ENCODE results near the gene SH3GLB2. TPM values are rescaled to one million over a fixed set of nuclear protein-coding genes. Genes with fewer than 3 reads are reported as not detected.

Gene SH3GLB2
- total RNA-seq, 1 donor from 2014 or later = 113 TPM

GRCh38 chr9:129073404-129073803 lies 45.3 kb upstream of the SH3GLB2 start:
- Mint-ChIP-seq H3K27ac (ENCODE audit: unreplicated experiment) (no peak overlapping the region), H3K27me3 (ENCODE audit: unreplicated experiment) (no peaks in the 10 kb centered on the region), H3K36me3 (ENCODE audit: unreplicated experiment) (peaks cover 7% of the 10 kb centered on the region), H3K9me3 (ENCODE audit: unreplicated experiment) (no peaks in the 10 kb centered on the region), H3K4me1 (ENCODE audit: unreplicated experiment) (no peaks in the 10 kb centered on the region), H3K4me3 (ENCODE audit: unreplicated experiment) (no peak overlapping the region)
- no peak for DNase-seq (ENCODE audit: extremely low spot score, unreplicated experiment)
- no peak for TF ChIP-seq CTCF (IDR thresholded peaks at IDR 0.05)

DNA sequence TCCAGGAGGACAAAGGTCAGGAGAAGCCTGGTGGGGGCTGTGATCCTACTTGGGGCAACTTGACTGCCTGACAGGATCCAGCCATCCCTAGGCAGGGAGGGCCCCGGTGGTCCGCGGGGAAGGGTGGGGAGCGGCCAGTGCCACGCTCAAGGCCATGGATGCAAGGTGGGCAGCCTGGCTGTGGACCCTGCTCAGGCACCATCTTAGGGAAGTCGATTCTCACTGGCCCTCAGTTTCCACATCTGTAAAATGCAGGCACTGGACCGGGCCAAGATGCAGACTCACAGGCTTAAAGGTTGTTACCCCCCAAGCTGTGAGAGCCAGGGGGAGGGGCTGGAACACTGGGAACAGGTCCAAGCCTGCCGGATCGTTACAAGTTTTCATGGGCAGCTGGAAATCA lies 44.0 kb upstream of the SH3GLB2 start:
- no peak overlapping the region for H3K27ac Mint-ChIP-seq (ENCODE audit: unreplicated experiment)
- H3K4me1 Mint-ChIP-seq (ENCODE audit: unreplicated experiment) = no peaks in the 10 kb centered on the region
- no peak for DNase-seq (ENCODE audit: extremely low spot score, unreplicated experiment)
- H3K27me3 Mint-ChIP-seq (ENCODE audit: unreplicated experiment) = no peaks in the 10 kb centered on the region
- no peak for TF ChIP-seq CTCF (IDR thresholded peaks at IDR 0.05)
- H3K36me3 Mint-ChIP-seq (ENCODE audit: unreplicated experiment) = peaks cover 8% of the 10 kb centered on the region
- no peaks in the 10 kb centered on the region for H3K9me3 Mint-ChIP-seq (ENCODE audit: unreplicated experiment)
- H3K4me3 Mint-ChIP-seq (ENCODE audit: unreplicated experiment) = no peak overlapping the region

DNA sequence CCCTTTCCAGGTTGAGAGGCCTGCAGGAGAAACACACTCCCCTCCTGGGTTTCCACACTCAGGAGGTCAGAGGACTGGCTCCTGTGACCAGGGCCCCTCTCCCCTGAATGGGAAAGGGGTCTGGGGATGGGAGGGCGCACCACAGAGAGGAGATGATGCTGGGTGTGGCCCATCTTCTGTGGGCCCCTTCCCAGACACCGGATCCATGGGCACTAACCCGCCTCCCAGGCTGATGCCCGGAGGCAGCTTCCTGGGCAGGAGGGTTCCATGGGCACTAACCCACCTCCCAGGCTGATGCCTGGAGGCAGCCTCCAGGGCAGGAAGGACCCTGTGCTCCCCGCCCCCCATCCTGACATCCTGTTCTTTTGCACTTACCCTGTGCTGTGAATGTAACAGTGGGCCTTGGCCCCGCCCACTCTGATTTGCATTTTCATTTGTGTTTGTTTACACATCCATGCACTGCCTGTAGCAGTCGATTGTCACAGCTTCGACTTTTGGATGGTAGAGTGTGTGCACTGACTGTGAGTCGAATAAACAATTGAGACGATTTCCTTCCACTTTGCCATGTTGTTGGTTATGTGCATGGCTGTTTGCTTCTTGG lies 43.5 kb upstream of the SH3GLB2 start:
- peaks cover 8% of the 10 kb centered on the region for H3K36me3 Mint-ChIP-seq (ENCODE audit: unreplicated experiment)
- DNase-seq (ENCODE audit: extremely low spot score, unreplicated experiment) = no peak
- no peak overlapping the region for H3K27ac Mint-ChIP-seq (ENCODE audit: unreplicated experiment)
- TF ChIP-seq CTCF (IDR thresholded peaks at IDR 0.05) = no peak
- H3K4me3 Mint-ChIP-seq (ENCODE audit: unreplicated experiment) = no peak overlapping the region
- H3K27me3 Mint-ChIP-seq (ENCODE audit: unreplicated experiment) = no peaks in the 10 kb centered on the region
- no peaks in the 10 kb centered on the region for H3K4me1 Mint-ChIP-seq (ENCODE audit: unreplicated experiment)
- H3K9me3 Mint-ChIP-seq (ENCODE audit: unreplicated experiment) = no peaks in the 10 kb centered on the region

- H3K36me3 Mint-ChIP-seq (ENCODE audit: unreplicated experiment) = peaks cover 9% of the 10 kb centered on the region
- no peak for DNase-seq (ENCODE audit: extremely low spot score, unreplicated experiment)
- TF ChIP-seq CTCF (IDR thresholded peaks at IDR 0.05) = no peak
- H3K27me3 Mint-ChIP-seq (ENCODE audit: unreplicated experiment) = no peaks in the 10 kb centered on the region
- H3K27ac Mint-ChIP-seq (ENCODE audit: unreplicated experiment) = no peak overlapping the region
- H3K4me3 Mint-ChIP-seq (ENCODE audit: unreplicated experiment) = no peak overlapping the region
- H3K9me3 Mint-ChIP-seq (ENCODE audit: unreplicated experiment) = no peaks in the 10 kb centered on the region
- H3K4me1 Mint-ChIP-seq (ENCODE audit: unreplicated experiment) = no peaks in the 10 kb centered on the region
These were observed 42.8 kb upstream of the SH3GLB2 start for GRCh38 chr9:129070696-129071525.

DNA sequence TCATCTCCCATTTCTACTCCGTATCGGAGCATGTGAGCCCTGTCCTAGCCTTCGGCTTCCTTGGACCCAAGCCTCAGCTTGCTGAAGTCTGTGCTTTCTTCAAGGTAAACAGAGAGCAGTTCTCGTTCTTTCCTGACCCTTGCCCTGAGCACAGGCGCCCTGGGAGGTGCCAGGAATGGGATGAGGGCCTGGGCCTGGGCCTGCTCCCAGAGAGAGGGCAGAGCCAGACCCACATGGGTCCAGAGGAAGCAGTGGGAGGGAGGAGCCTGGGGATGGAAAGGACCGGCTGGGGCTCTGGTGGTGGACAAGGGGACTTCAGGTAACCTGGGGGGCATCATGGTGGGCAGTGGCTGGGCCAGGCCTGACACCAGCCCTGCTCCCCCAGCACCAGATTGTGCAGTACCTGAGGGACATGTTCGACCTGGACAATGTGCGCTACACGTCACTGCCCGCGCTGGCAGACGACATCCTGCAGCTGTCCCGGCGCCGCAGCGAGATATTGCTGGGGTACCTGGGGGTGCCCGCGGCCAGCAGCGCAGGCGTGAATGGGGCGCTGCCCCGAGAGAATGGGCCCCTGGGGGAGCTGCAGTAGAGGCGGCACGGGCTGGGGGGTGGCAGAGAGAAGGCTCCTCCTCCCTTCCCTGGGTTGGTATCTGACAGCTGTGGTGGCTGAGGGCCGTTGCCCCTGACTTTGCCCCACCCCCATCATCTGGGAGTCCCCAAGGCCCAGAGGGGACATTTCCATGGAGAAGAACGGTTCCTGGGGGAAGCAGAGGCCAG lies 41.9 kb upstream of the SH3GLB2 start:
- Mint-ChIP-seq H3K27me3 (ENCODE audit: unreplicated experiment) (no peaks in the 10 kb centered on the region), H3K4me3 (ENCODE audit: unreplicated experiment) (no peak overlapping the region), H3K4me1 (ENCODE audit: unreplicated experiment) (no peaks in the 10 kb centered on the region), H3K9me3 (ENCODE audit: unreplicated experiment) (no peaks in the 10 kb centered on the region), H3K36me3 (ENCODE audit: unreplicated experiment) (peaks cover 12% of the 10 kb centered on the region), H3K27ac (ENCODE audit: unreplicated experiment) (no peak overlapping the region)
- DNase-seq (ENCODE audit: extremely low spot score, unreplicated experiment) = no peak
- TF ChIP-seq CTCF (IDR thresholded peaks at IDR 0.05) = no peak

All from osteocyte (in vitro differentiated cells).